ENCODE data around the gene COBL. TPM values are rescaled to one million over a fixed set of nuclear protein-coding genes. Genes with fewer than 3 reads are reported as not detected.

COBL gene
- total RNA-seq, 6 experiments from 2014 or later, result 21.5 to 35.9 (median 24.6) TPM

GRCh38 chr7:50985096-50985495 is 331.5 kb downstream of the COBL start:
- Histone ChIP-seq H3K9me3 (no peaks in the 10 kb centered on the region), H3K36me3 (no peaks in the 10 kb centered on the region), H3K27me3 (no peaks in the 10 kb centered on the region), H3K27ac (no peak overlapping the region), H3K4me1 (no peaks in the 10 kb centered on the region), H3K4me3 (no peak overlapping the region)
- TF ChIP-seq CTCF (IDR thresholded peaks at IDR 0.05), result no peak
- no peak for TF ChIP-seq POLR2A (IDR thresholded peaks at IDR 0.05)
- intact Hi-C loops (cut with DNase I), result no loop called here
- WGBS (ENCODE audit: insufficient coverage, low coverage, low lambda C conversion rate, missing lambda C conversion rate), result 37% methylated on average over 4 of the region's 4 CpGs
- ATAC-seq, result no peak
- DNase-seq, result no peak

- no peaks in the 10 kb centered on the region for H3K36me3 ChIP-seq
- no peak overlapping the region for H3K4me3 ChIP-seq
- intact Hi-C loops (cut with DNase I), result no loop called here
- DNase-seq, result no peak
- H3K27me3 ChIP-seq, result no peaks in the 10 kb centered on the region
- WGBS (ENCODE audit: insufficient coverage, low coverage, low lambda C conversion rate, missing lambda C conversion rate), result 18% methylated on average over 1 of the region's 1 CpG
- ATAC-seq, result no peak
- TF ChIP-seq POLR2A (IDR thresholded peaks at IDR 0.05), result no peak
- TF ChIP-seq CTCF (IDR thresholded peaks at IDR 0.05), result no peak
- no peak overlapping the region for H3K27ac ChIP-seq
- H3K9me3 ChIP-seq, result no peaks in the 10 kb centered on the region
- no peaks in the 10 kb centered on the region for H3K4me1 ChIP-seq
Observed at GRCh38 chr7:50983850-50984249, 332.8 kb downstream of the COBL start.

GRCh38 chr7:50982626-50983025 is 334.0 kb downstream of the COBL start:
- Histone ChIP-seq H3K27me3 (no peaks in the 10 kb centered on the region), H3K4me3 (no peak overlapping the region), H3K36me3 (no peaks in the 10 kb centered on the region), H3K27ac (no peak overlapping the region), H3K4me1 (no peaks in the 10 kb centered on the region), H3K9me3 (no peaks in the 10 kb centered on the region)
- TF ChIP-seq CTCF (IDR thresholded peaks at IDR 0.05) (no peak), POLR2A (IDR thresholded peaks at IDR 0.05) (no peak)
- WGBS (ENCODE audit: insufficient coverage, low coverage, low lambda C conversion rate, missing lambda C conversion rate), result 33% methylated on average over 1 of the region's 2 CpGs
- ATAC-seq, result no peak
- intact Hi-C loops (cut with DNase I), result no loop called here
- DNase-seq, result no peak

GRCh38 chr7:50981743-50982142 is 334.9 kb downstream of the COBL start:
- Histone ChIP-seq H3K9me3 (no peaks in the 10 kb centered on the region), H3K27me3 (no peaks in the 10 kb centered on the region), H3K27ac (no peak overlapping the region), H3K4me1 (no peaks in the 10 kb centered on the region), H3K4me3 (no peak overlapping the region), H3K36me3 (no peaks in the 10 kb centered on the region)
- ATAC-seq (no peak), DNase-seq (no peak)
- intact Hi-C loops (cut with DNase I), result no loop called here
- 83% methylated on average over 1 of the region's 6 CpGs for WGBS (ENCODE audit: insufficient coverage, low coverage, low lambda C conversion rate, missing lambda C conversion rate)
- TF ChIP-seq CTCF (IDR thresholded peaks at IDR 0.05) (no peak), POLR2A (IDR thresholded peaks at IDR 0.05) (no peak)

- H3K27me3 ChIP-seq, result no peaks in the 10 kb centered on the region
- H3K9me3 ChIP-seq, result no peaks in the 10 kb centered on the region
- no peak for TF ChIP-seq CTCF (IDR thresholded peaks at IDR 0.05)
- no peak for TF ChIP-seq POLR2A (IDR thresholded peaks at IDR 0.05)
- DNase-seq (no peak), ATAC-seq (no peak)
- no peak overlapping the region for H3K4me3 ChIP-seq
- no peaks in the 10 kb centered on the region for H3K4me1 ChIP-seq
- no peak overlapping the region for H3K27ac ChIP-seq
- WGBS (ENCODE audit: insufficient coverage, low coverage, low lambda C conversion rate, missing lambda C conversion rate), result 82% methylated on average over 3 of the region's 3 CpGs
- no peaks in the 10 kb centered on the region for H3K36me3 ChIP-seq
- intact Hi-C loops (cut with DNase I), result no loop called here
Observed at GRCh38 chr7:50980411-50980810, 336.2 kb downstream of the COBL start.

Measured in right lobe of liver (tissue), 6 donors.